HG03095 (cell line): Measurements from ENCODE around the gene DGKG.

Source experiments
- ATAC-seq: cut with Tn5 transposase; IDR thresholded peaks from one replicate; pipeline ENCODE4 v1.9.1; 2021; ENCODE audit warnings: moderate library complexity; ENCODE audit not compliant: unreplicated experiment

Gene DGKG

GRCh38 chr3:186361762-186362536, at the start of gene DGKG:
DGKG (minus strand) TSS chr3:186362234; CDS start chr3:186320459, 41,775 bp downstream.
- ATAC-seq, result peak; percentile 73

GRCh38 chr3:186411089-186411488, 49.1 kb upstream of the DGKG start:
- no peak for ATAC-seq

GRCh38 chr3:186406669-186407635, 44.9 kb upstream of the DGKG start:
- ATAC-seq, result no peak

DNA sequence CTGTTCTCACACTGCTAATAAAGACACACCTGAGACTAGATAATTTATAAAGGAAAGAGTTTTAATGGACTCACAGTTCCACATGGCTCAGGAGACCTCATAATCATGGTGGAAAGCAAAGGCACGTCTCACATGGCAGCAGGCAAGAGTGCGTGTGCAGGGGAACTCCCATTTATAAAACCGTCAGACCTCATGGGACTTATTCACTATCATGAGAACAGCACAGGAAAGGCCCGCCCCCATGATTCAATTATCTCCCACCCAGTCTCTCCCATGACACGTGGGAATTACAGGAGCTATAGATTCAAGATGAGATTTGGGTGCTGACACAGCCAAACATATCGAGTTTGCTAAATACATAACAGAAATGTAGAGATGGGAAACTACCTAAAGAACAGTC, 39.5 kb upstream of the DGKG start:
- no peak for ATAC-seq

DNA sequence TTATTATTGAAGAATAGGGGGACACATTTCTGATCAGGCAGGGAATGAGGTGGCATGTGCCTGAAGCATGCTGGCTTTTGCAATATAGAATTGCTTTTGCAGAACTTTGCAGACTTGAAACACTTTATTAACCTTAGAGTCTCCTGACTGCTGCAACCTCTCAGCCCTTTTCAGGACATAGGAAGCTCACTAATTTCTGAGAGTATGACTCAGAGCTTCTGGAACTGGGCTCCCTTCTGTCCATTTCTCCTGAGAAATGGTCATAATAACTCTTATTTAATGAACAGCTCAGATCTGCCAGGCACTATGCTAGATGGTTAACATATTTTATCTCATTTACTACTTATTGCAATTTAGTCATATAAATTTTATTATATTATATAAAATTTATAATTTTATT, 38.6 kb upstream of the DGKG start:
- ATAC-seq, result no peak

GRCh38 chr3:186400026-186400425, 38.0 kb upstream of the DGKG start:
- no peak for ATAC-seq

DNA sequence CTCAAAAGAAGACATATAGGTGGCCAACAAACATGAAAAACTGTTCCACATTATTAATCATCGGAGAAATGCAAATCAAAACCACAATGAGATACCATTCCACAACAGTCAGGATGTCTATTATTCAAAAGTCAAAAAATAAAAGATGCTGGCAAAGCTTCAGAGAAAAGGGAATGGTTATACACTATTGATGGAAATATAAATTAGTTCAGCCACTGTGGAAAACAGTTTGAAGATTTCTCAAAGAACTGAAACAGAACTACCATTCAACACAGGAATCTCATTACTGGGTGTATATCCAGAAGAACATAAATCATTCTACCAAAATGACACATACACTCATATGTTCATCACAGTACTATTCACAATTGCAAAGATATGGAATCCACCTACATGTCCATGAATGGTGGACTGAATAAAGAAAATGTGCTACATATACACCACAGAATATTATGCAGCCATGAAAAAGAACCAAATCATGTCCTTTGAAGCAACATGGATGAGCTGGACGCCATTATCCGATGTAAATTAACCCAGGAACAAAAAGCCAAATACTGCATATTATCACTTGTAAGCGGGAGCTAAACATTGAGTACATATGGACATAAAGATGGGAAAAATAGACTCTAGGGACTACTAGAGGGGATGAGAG, 32.7 kb upstream of the DGKG start:
- no peak for ATAC-seq

DNA sequence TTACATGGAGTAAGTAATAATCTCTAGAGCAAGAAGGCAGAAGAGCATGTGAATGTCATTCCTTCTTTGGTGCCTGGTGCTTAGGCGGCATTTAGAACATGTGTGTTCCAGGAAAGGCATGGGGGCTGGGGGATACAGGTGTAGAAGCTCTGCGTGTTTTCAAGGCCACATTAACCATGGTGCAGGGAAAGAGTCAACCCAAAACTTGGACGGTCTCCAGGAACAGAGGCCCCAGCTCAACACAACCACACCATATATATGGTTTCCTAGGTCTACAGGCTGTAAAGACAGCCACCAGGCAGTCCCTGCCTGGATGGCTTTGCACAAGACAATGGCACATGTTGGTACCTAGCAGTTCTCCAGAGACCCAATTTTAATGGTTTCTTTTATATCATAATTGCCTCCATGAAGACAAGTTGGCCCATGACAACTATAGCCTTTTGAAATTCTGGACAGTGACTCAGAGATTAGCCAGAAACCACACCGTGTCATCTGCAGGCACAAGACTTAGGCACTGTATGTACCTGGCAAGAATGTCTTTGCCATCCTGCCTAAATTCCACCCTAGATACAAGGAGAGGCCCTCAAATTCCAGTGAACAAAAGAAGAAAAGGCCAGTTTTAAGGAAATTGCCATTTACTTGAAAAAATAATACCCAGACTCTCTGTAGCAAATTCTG, 25.0 kb upstream of the DGKG start:
- ATAC-seq, result no peak

- ATAC-seq, result no peak
These were observed 24.0 kb upstream of the DGKG start for GRCh38 chr3:186385856-186386602.

- no peak for ATAC-seq
These were observed 21.3 kb upstream of the DGKG start for GRCh38 chr3:186383026-186383993.

- ATAC-seq, result no peak
These were observed 20.3 kb upstream of the DGKG start for GRCh38 chr3:186382217-186382885.

- ATAC-seq, result no peak
These were observed 19.6 kb upstream of the DGKG start for GRCh38 chr3:186381424-186382216.

- ATAC-seq, result no peak
These were observed 18.8 kb upstream of the DGKG start for GRCh38 chr3:186380622-186381380.

- no peak for ATAC-seq
These were observed 13.4 kb upstream of the DGKG start for GRCh38 chr3:186375443-186375842.

DNA sequence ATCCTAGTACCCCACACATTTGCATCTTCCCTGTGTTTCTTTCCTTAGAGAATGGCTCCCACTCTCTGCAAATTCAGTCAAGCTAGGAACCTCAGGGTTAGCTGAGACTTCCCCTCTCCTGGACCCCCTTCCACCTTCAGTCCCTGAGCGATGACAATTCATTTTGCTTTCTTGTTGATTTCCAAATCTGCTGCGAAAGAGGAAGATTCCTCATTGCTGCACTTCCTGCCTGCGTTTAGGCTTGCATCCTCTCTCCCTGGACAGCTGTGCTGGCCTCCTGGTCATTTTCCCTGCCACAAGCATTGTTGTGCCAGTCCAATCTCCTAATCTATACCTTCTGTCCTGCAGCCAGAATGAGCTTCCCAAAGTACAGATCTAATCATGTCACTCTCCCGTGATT, 12.3 kb upstream of the DGKG start:
- ATAC-seq, result no peak

DNA sequence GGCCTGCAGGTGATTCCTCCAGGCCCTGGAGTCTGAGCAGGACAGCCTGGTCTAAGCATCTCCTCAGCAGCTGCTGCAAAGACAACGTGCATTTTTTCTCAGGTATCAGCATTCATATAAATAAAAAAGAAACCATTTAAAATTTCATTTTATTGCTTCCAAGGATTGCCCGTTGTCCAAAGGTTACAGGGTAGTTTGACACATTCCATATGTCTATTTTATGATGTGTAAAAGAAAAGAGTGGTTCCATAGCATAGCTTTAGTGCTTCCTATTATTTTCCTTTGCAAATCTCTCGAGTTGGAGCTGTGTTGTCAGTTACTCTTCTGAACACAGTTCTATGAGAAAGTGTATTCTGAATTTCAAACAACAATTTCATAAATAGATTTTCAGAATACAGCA, 7.2 kb upstream of the DGKG start:
- ATAC-seq, result no peak

GRCh38 chr3:186368717-186369116, 6.7 kb upstream of the DGKG start:
- no peak for ATAC-seq
